Keratinocyte (primary cell): Measurements from ENCODE around the gene IGFLR1. TPM values are rescaled to one million over a fixed set of nuclear protein-coding genes. Genes with fewer than 3 reads are reported as not detected.

Experiments used
- DNase-seq: peaks from one replicate; pipeline ENCODE4 v3.0.0-alpha.2; 2011; ENCODE audit warnings: low read depth, missing footprints, low spot score
- FAIRE-seq: peaks from 2 replicates; lab custom pipeline; 2011; peaks lifted over from hg19 to GRCh38; lab: Jason Lieb, UNC
- H2AFZ ChIP-seq: 2 replicates; pipeline ENCODE4 v1.6.0; 2012; ENCODE audit warnings: low read length, control low read depth, inconsistent platforms; ENCODE audit not compliant: control insufficient read depth
- H3K27ac ChIP-seq: 2 replicates; pipeline ENCODE4 v1.5.1; 2011; ENCODE audit warnings: low read length; ENCODE audit not compliant: control insufficient read depth, insufficient read depth
- H3K27me3 ChIP-seq: 3 replicates; pipeline ENCODE4 v1.6.0; 2011; ENCODE audit warnings: low read length; ENCODE audit not compliant: control insufficient read depth, insufficient read depth; ENCODE audit errors: extremely low read depth
- H3K36me3 ChIP-seq, 2 experiments: 2 replicates in 1 of 2; 3 replicates in 1 of 2; pipeline ENCODE4 v1.5.1; 2011; ENCODE audit warnings: low read length in 2 of 2, mild to moderate bottlenecking in 1 of 2; ENCODE audit not compliant: control insufficient read depth in 2 of 2, insufficient read depth in 2 of 2; ENCODE audit errors: extremely low read depth in 1 of 2
- H3K4me1 ChIP-seq: 3 replicates; pipeline ENCODE4 v1.5.1; 2011; ENCODE audit warnings: low read length; ENCODE audit not compliant: control insufficient read depth, insufficient read depth; ENCODE audit errors: extremely low read depth
- H3K4me2 ChIP-seq: 3 replicates; pipeline ENCODE4 v1.6.0; 2011; ENCODE audit warnings: low read depth, low read length; ENCODE audit not compliant: control insufficient read depth, insufficient read depth; ENCODE audit errors: extremely low read depth
- H3K4me3 ChIP-seq, 3 experiments: fragments of 200-600 bp in 1 of 3; sonication (generic) in 1 of 3; 2 replicates in 2 of 3; 3 replicates in 1 of 3; pipeline ENCODE4 v1.5.1; 2011 to 2016; ENCODE audit warnings: low read length in 3 of 3, mild to moderate bottlenecking in 3 of 3, control low read depth in 2 of 3, inconsistent platforms in 1 of 3, low read depth in 1 of 3, mixed read lengths in 1 of 3, mixed run types in 1 of 3, moderate library complexity in 1 of 3; ENCODE audit not compliant: control insufficient read depth in 2 of 3, insufficient read depth in 2 of 3; ENCODE audit errors: extremely low read depth in 1 of 3
- H3K79me2 ChIP-seq: 2 replicates; pipeline ENCODE4 v1.6.0; 2012; ENCODE audit warnings: low read length; ENCODE audit not compliant: control insufficient read depth, insufficient read depth
- H3K9ac ChIP-seq: 3 replicates; pipeline ENCODE4 v1.6.0; 2011; ENCODE audit warnings: low read length; ENCODE audit not compliant: control insufficient read depth, insufficient read depth; ENCODE audit errors: extremely low read depth
- H3K9me1 ChIP-seq: 3 replicates; pipeline ENCODE4 v1.6.0; 2011; ENCODE audit warnings: low read length; ENCODE audit not compliant: control insufficient read depth, insufficient read depth; ENCODE audit errors: extremely low read depth
- H3K9me3 ChIP-seq: 2 replicates; pipeline ENCODE4 v1.5.1; 2012; ENCODE audit warnings: low read depth, low read length; ENCODE audit not compliant: control insufficient read depth
- H4K20me1 ChIP-seq: 3 replicates; pipeline ENCODE4 v1.6.0; 2011; ENCODE audit warnings: low read length; ENCODE audit not compliant: control insufficient read depth, insufficient read depth; ENCODE audit errors: extremely low read depth
- EZH2 ChIP-seq: IDR thresholded peaks from one replicate; pipeline ENCODE4 v1.6.1; 2012; ENCODE audit warnings: inconsistent platforms, mild to moderate bottlenecking, low read length, moderate library complexity
- dilution Hi-C: fragments of 300-500 bp; cut with MboI; formaldehyde crosslinking; loops from one replicate; pipeline ENCODE4 v1.7.0; 2020; ENCODE audit warnings: low sequenced_read_pairs; ENCODE audit not compliant: extremely low pct_ligation_motif_present
- polyA plus RNA-seq, 5 experiments: library from polyadenylated mRNA; depleted of rRNA in 3 of 5; stranded (reverse) in 3 of 5; stranded (forward) in 1 of 5; unstranded in 1 of 5; fragments of >200 nt; gene quantifications; 1 replicate in 1 of 5; 2 replicates in 3 of 5; 3 replicates in 1 of 5; pipeline versions ENCODE4 v1.2.1 to v1.2.3, GENCODE V29; 2011 to 2012; ENCODE audit warnings: missing spikeins in 2 of 5, low read depth in 1 of 5, low replicate concordance in 1 of 5
- TF ChIP-seq, protein P1 (sequence below), 3 experiments: IDR thresholded peaks in 1 of 3; conservative IDR thresholded peaks in 1 of 3; optimal IDR thresholded peaks in 1 of 3; 2 replicates in 2 of 3; 3 replicates in 1 of 3; pipeline versions ENCODE3 to v1.5.1; 2011; ENCODE audit warnings: low read length in 3 of 3, mild to moderate bottlenecking in 3 of 3, moderate library complexity in 2 of 3, control low read depth in 1 of 3, inconsistent platforms in 1 of 3; ENCODE audit not compliant: insufficient read depth in 2 of 3; ENCODE audit errors: extremely low read depth in 1 of 3

IGFLR1 gene
- polyA plus RNA-seq, 1 donor (not counting 4 experiments of a cell fraction or from before 2014, with no cell fraction given): 0.34 TPM

DNA sequence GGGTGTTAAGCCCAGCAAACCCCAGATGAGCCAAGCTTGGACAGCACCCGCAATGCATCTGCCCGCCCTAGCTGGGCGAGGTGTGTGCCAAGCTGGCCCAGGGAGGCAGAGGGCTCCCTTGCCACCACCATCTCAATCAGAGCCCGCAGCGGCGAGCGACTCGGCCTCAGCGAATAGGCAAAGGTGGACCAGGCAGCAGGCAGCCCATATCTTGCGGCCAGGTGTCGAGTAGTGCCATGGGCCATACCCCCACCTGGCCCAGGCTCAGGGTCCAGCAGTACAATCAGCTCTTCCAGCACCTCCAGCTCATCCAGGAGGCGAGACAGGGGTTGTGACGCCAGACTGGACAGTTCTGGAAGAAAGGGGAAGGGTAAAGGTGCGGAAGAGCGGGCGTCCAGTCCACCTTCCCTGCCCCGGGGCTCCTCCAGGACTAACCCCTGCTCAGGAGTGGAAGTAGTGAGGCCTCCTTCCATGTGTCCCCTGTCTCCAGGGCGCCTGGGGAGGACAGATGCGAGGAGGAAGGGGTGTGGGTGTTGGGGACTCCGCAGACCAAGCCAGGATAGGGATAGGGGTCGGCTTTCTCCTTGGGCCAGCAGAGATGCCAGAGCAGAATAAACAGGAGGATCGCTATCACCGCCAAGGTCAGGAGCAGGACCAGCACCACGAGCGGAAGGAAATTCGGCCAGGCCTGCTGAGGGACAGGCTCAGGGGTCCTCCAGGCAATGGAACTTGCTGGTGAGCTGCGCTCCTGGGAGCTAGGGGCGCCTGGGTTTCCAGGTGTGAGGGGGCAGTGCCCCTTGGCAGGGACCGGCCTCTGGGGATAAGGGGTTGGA, 2.8 kb downstream of the IGFLR1 start:
- Histone ChIP-seq H3K4me2 (peak overlapping the region; percentile 98), H3K4me1 (peaks cover 12% of the 10 kb centered on the region), H3K9me3 (no peaks in the 10 kb centered on the region), H3K27me3 (no peaks in the 10 kb centered on the region), H3K36me3 (peaks cover 36% of the 10 kb centered on the region in 2 experiments), H3K4me3 (peak overlapping the region in 2 of 3 experiments; percentile 76 to 84), H3K9ac (peak overlapping the region; percentile 47), H3K9me1 (no peaks in the 10 kb centered on the region), H2AFZ (no peak overlapping the region), H4K20me1 (peaks cover 6% of the 10 kb centered on the region), H3K27ac (no peak overlapping the region), H3K79me2 (peaks cover 2% of the 10 kb centered on the region)
- FAIRE-seq (no peak), DNase-seq (no peak)
- TF ChIP-seq, protein P1, sequence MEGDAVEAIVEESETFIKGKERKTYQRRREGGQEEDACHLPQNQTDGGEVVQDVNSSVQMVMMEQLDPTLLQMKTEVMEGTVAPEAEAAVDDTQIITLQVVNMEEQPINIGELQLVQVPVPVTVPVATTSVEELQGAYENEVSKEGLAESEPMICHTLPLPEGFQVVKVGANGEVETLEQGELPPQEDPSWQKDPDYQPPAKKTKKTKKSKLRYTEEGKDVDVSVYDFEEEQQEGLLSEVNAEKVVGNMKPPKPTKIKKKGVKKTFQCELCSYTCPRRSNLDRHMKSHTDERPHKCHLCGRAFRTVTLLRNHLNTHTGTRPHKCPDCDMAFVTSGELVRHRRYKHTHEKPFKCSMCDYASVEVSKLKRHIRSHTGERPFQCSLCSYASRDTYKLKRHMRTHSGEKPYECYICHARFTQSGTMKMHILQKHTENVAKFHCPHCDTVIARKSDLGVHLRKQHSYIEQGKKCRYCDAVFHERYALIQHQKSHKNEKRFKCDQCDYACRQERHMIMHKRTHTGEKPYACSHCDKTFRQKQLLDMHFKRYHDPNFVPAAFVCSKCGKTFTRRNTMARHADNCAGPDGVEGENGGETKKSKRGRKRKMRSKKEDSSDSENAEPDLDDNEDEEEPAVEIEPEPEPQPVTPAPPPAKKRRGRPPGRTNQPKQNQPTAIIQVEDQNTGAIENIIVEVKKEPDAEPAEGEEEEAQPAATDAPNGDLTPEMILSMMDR (optimal IDR thresholded peaks at IDR 0.05 in 1 of 3, IDR thresholded peaks at IDR 0.05 in 1 of 3, conservative IDR thresholded peaks at IDR 0.05 in 1 of 3; ENCODE audit: extremely low read depth in 1 of 3, insufficient read depth in 2 of 3, low read length in 3 of 3): no peak
- no peak for TF ChIP-seq EZH2
- dilution Hi-C loops: no loop called here

DNA sequence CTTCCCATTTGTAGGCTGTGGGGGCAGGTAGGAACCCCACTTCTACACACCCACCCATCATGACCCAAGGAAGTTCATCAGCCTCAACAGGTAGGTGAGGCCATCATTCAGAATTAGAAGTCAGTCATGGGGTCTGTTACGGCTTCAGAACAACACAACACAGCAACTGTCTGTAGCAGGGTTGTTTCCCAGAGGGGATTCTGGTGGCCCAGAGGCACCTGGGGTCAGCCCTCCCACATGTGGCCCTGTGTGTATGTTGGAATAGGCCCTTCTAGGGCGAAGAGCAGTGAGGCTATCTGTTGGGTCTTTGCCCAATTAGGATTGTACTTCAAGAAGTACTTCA, 3.4 kb downstream of the IGFLR1 start:
- Histone ChIP-seq H3K9me3 (no peaks in the 10 kb centered on the region), H3K9ac (no peak overlapping the region), H3K9me1 (no peaks in the 10 kb centered on the region), H3K27ac (no peak overlapping the region), H4K20me1 (peaks cover 6% of the 10 kb centered on the region), H3K4me1 (peaks cover 8% of the 10 kb centered on the region), H2AFZ (no peak overlapping the region), H3K4me3 (no peak overlapping the region), H3K4me2 (no peak overlapping the region), H3K27me3 (no peaks in the 10 kb centered on the region), H3K36me3 (peaks cover 39 to 41% of the 10 kb centered on the region in 2 experiments), H3K79me2 (peaks cover under 1% of the 10 kb centered on the region)
- FAIRE-seq (no peak), DNase-seq (no peak)
- dilution Hi-C loops: no loop called here
- no peak for TF ChIP-seq EZH2
- TF ChIP-seq, protein P1 (optimal IDR thresholded peaks at IDR 0.05 in 1 of 3, IDR thresholded peaks at IDR 0.05 in 1 of 3, conservative IDR thresholded peaks at IDR 0.05 in 1 of 3; ENCODE audit: extremely low read depth in 1 of 3, insufficient read depth in 2 of 3, low read length in 3 of 3): no peak
